Fibroblast of the aortic adventitia (primary cell): ENCODE measurements around the gene C5orf52. TPM values are rescaled to one million over a fixed set of nuclear protein-coding genes. Genes with fewer than 3 reads are reported as not detected.

Source experiments
- DNase-seq: peaks from one replicate; pipeline ENCODE4 v3.0.0-alpha.2; 2010; ENCODE audit warnings: low read depth
- H3K4me3 ChIP-seq: 2 replicates; pipeline ENCODE4 v1.5.1; 2011; ENCODE audit warnings: low read depth, mild to moderate bottlenecking, control low read depth, low read length, moderate library complexity
- total RNA-seq: library from RNA; depleted of rRNA; stranded (reverse); fragments of >200 nt; gene quantifications from 2 replicates; pipeline ENCODE4 v1.2.3, GENCODE V29; 2012; ENCODE audit warnings: low replicate concordance
- TF ChIP-seq, protein P1 (sequence below): IDR thresholded peaks from 2 replicates; pipeline ENCODE4 v1.5.1; 2011; ENCODE audit warnings: mild to moderate bottlenecking, low read length, control low read depth, inconsistent platforms; ENCODE audit not compliant: insufficient read depth

Gene C5orf52
- total RNA-seq, 1 donor, result not detected

DNA sequence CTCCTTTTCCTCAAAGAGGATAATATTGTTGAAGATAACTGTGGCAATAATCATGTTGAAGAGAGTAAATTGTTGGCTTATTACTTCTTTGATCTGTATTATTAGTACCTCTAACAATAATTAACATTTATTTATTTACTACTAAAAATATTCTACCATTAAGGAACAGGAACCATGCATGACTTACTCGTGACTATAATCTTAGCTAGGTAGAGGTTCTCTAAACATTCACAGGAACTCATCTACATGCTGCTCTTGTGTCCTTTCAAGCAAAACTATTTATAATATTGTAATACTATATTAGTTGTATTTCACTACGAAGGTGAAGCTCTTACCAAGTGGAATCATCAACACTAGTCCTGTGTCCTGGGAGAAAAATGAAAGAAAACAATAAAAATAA is 22.2 kb upstream of the C5orf52 start:
- H3K4me3 ChIP-seq, result no peak overlapping the region
- DNase-seq, result no peak
- TF ChIP-seq, protein P1, sequence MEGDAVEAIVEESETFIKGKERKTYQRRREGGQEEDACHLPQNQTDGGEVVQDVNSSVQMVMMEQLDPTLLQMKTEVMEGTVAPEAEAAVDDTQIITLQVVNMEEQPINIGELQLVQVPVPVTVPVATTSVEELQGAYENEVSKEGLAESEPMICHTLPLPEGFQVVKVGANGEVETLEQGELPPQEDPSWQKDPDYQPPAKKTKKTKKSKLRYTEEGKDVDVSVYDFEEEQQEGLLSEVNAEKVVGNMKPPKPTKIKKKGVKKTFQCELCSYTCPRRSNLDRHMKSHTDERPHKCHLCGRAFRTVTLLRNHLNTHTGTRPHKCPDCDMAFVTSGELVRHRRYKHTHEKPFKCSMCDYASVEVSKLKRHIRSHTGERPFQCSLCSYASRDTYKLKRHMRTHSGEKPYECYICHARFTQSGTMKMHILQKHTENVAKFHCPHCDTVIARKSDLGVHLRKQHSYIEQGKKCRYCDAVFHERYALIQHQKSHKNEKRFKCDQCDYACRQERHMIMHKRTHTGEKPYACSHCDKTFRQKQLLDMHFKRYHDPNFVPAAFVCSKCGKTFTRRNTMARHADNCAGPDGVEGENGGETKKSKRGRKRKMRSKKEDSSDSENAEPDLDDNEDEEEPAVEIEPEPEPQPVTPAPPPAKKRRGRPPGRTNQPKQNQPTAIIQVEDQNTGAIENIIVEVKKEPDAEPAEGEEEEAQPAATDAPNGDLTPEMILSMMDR, result no peak

DNA sequence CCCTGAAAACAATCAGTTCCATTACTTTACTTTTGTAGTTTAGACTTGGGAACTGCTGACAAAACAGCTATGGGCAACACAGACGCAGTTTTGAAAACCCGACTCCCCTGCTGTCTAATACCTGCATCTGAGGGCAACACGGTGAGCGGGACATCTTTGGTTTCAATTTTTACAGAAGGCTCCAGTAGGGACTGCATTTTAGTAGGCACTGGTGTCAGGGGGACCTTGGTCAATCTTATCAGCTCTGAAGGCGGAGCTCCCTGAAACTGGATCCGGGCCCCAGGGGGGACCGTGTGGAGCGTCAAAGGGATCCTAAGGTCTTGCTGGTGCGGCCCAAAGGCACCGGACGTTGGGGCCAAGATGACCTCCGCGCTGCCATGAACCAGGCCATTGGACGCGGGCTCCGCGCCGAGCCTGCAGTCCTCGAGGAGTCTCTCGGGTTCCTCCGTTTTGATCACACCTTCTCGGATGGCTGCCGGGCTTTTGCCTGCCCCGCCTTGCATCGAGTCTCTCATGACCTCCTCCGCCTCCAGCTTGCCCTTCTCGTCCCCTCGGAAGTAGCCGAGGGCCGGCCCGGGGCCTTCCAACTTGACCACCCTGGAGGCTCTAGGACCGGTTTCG is 20.2 kb upstream of the C5orf52 start:
- TF ChIP-seq, protein P1, result no peak
- no peak overlapping the region for H3K4me3 ChIP-seq

DNA sequence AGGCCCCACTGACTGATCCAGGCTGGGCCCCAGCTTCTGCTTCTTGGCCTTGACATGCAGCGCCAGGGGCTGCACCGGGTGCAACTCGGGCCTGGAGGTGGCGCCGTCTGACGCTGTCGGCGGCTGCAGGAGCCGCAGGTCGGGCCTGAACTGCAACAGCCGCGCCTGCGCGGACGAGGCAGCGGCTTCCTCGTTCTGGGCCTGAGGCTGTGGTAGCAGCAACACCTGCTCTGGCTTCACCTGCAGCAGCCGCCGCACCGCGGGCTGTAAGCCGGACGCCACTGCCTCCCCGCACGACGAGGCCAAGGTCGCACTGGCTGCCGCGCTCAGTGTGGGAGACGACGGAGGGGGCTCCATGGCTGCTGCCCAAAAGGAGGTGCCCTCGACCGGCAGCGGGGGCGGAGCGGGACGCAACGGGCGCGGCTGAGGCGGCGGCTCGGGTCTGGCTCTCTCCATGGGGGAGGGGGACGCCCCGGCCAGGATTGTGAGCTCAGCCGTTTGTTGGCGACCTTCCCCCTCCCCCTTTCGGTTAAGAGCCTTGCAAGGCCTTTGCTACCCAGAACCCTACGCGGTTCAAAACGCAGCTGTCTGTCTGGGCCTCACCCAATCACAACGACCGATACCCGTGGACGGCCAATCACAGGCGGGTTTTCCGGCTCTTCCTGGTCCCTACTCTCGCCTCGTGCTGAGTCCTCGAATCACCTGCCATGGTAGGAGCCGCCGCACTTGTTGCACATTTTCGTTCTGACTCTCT is 19.5 kb upstream of the C5orf52 start:
- TF ChIP-seq, protein P1, result no peak
- H3K4me3 ChIP-seq, result peak overlapping the region; percentile 25
- no peak for DNase-seq

More for the DNA sequence above, 20.2 kb upstream of the C5orf52 start:
- DNase-seq, result no peak

- TF ChIP-seq, protein P1, result no peak
- no peak for DNase-seq
- peak within 1 kb of the TSS; percentile 25 for H3K4me3 ChIP-seq
Measured at GRCh38 chr5:157652377-157652692, 19.0 kb upstream of the C5orf52 start, which contains the start of gene SOX30. SOX30 (minus strand) TSS chr5:157652438; CDS start chr5:157652078, 360 bp downstream.

- TF ChIP-seq, protein P1, result no peak
Measured at GRCh38 chr5:157657516-157657915, 13.8 kb upstream of the C5orf52 start.

DNA sequence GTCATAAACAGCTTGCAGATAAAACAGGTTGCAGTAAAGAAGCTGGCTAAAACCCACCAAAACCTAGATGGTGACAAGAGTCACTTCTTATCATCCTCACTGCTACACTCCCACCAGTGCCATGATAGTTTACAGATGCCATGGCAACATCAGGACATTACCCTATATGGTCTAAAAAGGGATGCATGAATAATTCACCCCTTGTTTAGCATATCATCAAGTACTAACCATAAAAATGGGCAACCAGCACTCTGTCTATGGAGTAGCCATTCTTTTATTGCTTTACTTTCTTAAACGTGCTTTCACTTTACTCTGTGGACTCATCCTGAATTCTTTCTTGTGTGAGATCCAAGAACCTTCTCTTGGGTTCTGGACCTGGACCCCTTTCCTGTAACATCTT is 12.4 kb upstream of the C5orf52 start:
- H3K4me3 ChIP-seq, result no peak overlapping the region
- TF ChIP-seq, protein P1, result no peak
- DNase-seq, result no peak

More at GRCh38 chr5:157657516-157657915, 13.8 kb upstream of the C5orf52 start:
- no peak for DNase-seq
- no peak overlapping the region for H3K4me3 ChIP-seq
